KOPT-K1 (cell line): Measurements from ENCODE around the gene GPATCH8.

Experiments used
- H3K27ac ChIP-seq: fragments of 200-600 bp; sonication (generic); 2 replicates; pipeline ENCODE4 v1.5.1; 2016; ENCODE audit warnings: antibody characterized with exemption, mild to moderate bottlenecking, low read depth, low read length; ENCODE audit not compliant: poor library complexity, severe bottlenecking
- H3K36me3 ChIP-seq: fragments of 200-600 bp; sonication (generic); 2 replicates; pipeline ENCODE4 v1.5.1; 2017; ENCODE audit warnings: antibody characterized with exemption, mild to moderate bottlenecking, low read length, moderate library complexity; ENCODE audit not compliant: insufficient read depth
- H3K9me3 ChIP-seq: fragments of 200-600 bp; sonication (generic); 2 replicates; pipeline ENCODE4 v1.5.1; 2017; ENCODE audit warnings: antibody characterized with exemption, low read length, mild to moderate bottlenecking; ENCODE audit not compliant: insufficient read depth, poor library complexity, severe bottlenecking

The GPATCH8 gene

DNA sequence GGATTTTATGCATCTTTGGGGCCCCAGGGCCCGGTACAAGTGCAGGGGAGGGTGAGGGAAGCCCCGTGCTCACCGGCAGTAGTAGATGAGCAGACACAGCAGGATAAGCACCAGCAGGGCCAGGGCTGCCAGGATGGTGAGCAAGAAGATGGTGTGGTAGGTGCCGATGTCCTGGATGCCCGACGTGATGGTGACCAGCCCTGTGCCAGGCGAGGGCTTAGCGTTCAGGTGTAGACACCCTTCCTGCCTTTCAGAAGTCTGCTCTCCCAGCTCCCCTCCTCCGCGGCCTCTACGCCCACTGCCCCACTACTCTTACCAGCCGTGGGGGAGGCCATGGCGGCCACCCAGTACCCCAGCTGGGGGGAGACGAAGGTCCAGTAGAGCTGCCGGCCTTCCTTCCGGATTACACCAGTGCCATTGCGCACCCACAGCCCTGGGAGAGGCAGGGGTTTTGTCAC, 147.5 kb downstream of the GPATCH8 start:
- no peaks in the 10 kb centered on the region for H3K36me3 ChIP-seq
- H3K27ac ChIP-seq, result no peak overlapping the region
- H3K9me3 ChIP-seq, result no peaks in the 10 kb centered on the region

DNA sequence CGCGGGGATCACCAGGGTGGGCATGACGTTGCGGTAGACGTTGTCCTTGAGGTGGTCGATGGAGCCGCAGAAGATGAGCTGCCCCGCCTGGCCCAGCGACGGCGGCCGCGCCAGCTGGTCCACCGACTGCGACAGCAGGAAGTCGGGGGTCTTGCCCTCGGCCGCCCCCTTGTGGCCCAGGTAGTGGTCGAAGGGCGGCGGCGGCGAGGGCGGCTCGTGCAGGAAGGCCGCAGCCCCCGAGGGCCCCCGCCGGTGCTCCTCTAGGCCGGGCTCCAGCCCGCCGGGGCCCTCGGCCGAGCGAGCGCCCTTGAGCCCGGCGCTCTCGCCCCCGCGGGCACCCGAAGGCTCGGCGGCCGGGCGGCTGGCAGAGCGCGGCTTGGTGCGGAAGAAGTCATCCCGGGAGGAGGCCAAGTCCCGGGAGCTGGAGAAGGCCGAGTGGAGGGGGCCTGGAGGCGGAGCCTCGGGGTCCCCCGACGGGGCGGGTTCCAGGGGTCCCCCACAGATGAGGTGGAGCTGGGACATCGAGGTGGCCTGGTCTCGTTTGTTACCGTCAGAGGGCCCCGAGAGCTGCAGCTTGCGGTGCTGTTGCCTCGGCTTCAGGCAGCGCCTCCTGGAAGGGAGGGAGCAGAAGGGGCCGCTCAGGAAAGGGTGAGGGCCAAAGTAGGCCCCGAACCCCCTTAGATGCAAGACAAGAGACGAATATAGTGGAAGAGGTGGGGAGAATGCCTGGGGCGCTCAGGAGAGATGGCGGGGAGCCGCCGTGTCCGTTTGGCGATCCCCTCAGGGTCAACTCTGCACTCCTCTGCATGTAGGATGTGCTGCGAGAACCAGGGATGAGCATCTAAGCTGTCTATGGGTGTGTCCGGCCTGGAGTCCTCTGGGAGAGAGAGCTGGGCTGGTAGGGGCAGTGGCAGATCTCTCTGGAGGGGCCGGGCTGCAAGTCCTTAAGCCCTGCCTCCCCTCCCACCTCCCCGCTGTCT, 148.3 kb downstream of the GPATCH8 start:
- Histone ChIP-seq H3K27ac (no peak overlapping the region), H3K36me3 (no peaks in the 10 kb centered on the region), H3K9me3 (no peaks in the 10 kb centered on the region)

- Histone ChIP-seq H3K9me3 (no peaks in the 10 kb centered on the region), H3K27ac (no peak overlapping the region), H3K36me3 (no peaks in the 10 kb centered on the region)
These were observed 149.4 kb downstream of the GPATCH8 start for GRCh38 chr17:44353672-44354331.

- Histone ChIP-seq H3K36me3 (no peaks in the 10 kb centered on the region), H3K27ac (no peak overlapping the region), H3K9me3 (no peaks in the 10 kb centered on the region)
These were observed 150.2 kb downstream of the GPATCH8 start for GRCh38 chr17:44352828-44353671.

GRCh38 chr17:44351961-44352827, 151.0 kb downstream of the GPATCH8 start:
- Histone ChIP-seq H3K27ac (no peak overlapping the region), H3K36me3 (no peaks in the 10 kb centered on the region), H3K9me3 (no peaks in the 10 kb centered on the region)

DNA sequence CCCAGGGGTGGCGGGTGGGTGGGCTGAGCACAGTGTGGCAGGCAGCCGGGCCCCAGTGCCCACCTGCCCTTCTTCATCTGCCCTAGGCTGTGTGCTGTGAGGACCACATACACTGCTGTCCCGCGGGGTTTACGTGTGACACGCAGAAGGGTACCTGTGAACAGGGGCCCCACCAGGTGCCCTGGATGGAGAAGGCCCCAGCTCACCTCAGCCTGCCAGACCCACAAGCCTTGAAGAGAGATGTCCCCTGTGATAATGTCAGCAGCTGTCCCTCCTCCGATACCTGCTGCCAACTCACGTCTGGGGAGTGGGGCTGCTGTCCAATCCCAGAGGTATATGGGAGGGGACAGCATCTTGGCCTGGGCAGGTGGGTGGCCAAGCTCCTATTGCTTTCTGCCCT, 151.7 kb downstream of the GPATCH8 start:
- no peaks in the 10 kb centered on the region for H3K36me3 ChIP-seq
- H3K27ac ChIP-seq, result no peak overlapping the region
- no peaks in the 10 kb centered on the region for H3K9me3 ChIP-seq

GRCh38 chr17:44350733-44351226, 152.4 kb downstream of the GPATCH8 start:
- Histone ChIP-seq H3K9me3 (no peaks in the 10 kb centered on the region), H3K36me3 (no peaks in the 10 kb centered on the region), H3K27ac (no peak overlapping the region)

DNA sequence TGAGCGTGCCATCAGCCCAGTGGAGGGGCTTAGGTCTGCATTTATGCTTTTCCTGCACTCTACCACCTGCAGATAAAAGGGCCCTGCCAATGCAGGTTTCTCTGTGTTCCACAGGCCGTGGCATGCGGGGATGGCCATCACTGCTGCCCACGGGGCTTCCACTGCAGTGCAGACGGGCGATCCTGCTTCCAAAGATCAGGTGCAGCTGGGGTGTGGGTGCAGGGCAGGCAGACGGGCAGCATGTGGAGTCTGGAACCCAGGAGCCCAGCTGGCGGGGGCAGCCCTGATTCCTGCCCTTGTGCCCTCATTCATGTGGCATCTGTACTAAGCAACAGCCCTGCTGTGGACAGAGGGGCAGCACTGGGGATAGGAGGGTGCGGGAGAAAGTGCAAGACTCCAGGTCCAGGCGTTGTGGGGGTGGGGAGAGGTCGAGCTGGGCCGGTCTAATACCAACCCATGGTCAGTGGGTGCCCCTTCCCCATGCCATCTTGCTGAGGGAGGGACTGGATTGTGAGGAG, 153.6 kb downstream of the GPATCH8 start:
- no peak overlapping the region for H3K27ac ChIP-seq
- H3K36me3 ChIP-seq, result no peaks in the 10 kb centered on the region
- no peaks in the 10 kb centered on the region for H3K9me3 ChIP-seq

GRCh38 chr17:44348988-44349364, 154.2 kb downstream of the GPATCH8 start:
- Histone ChIP-seq H3K36me3 (no peaks in the 10 kb centered on the region), H3K27ac (no peak overlapping the region), H3K9me3 (no peaks in the 10 kb centered on the region)

GRCh38 chr17:44348234-44348987, 154.8 kb downstream of the GPATCH8 start:
- Histone ChIP-seq H3K27ac (no peak overlapping the region), H3K36me3 (no peaks in the 10 kb centered on the region), H3K9me3 (no peaks in the 10 kb centered on the region)
